ENCODE measurements around the gene PGAP2.
"Not testable (repeated sequence)": the region's sequence is repeated elsewhere in the genome, so short reads cannot be mapped to it uniquely, and the experiment has no call there.

DNA sequence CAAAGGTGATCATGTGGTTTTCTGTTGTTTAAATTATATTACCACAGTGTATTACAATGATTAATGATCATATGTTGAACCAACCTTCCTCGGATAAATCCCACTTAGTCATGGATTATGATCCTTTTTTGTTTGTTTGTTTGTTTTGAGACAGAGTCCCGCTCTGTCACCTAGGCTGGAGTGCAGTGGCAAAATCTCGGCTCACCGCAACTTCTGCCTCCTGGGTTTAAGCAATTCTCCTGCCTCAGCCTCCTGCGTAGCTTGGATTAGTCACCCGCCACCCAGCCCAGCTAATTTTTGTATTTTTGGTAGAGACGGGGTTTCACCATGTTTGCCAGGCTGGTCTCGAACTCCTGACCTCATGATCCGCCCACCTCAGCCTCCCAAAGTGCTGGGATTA is 41.5 kb upstream of the PGAP2 start:
- TF ChIP-seq SOX6 (IDR thresholded peaks at IDR 0.05); SOX6 (CRISPR knock-in tag; IDR thresholded peaks at IDR 0.05); POLR2AphosphoS2 (IDR thresholded peaks at IDR 0.05; ENCODE audit: low read depth, low read length); ZNF879 (CRISPR knock-in tag; IDR thresholded peaks at IDR 0.05); TSC22D2 (CRISPR knock-in tag; IDR thresholded peaks at IDR 0.05; ENCODE audit: borderline replicate concordance); ZNF749 (CRISPR knock-in tag; IDR thresholded peaks at IDR 0.05; ENCODE audit: borderline replicate concordance); JUNB (CRISPR knock-in tag; IDR thresholded peaks at IDR 0.05; ENCODE audit: borderline replicate concordance): not testable (repeated sequence)
- TF ChIP-seq, protein P1, sequence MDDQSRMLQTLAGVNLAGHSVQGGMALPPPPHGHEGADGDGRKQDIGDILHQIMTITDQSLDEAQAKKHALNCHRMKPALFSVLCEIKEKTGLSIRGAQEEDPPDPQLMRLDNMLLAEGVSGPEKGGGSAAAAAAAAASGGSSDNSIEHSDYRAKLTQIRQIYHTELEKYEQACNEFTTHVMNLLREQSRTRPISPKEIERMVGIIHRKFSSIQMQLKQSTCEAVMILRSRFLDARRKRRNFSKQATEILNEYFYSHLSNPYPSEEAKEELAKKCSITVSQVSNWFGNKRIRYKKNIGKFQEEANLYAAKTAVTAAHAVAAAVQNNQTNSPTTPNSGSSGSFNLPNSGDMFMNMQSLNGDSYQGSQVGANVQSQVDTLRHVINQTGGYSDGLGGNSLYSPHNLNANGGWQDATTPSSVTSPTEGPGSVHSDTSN (CRISPR knock-in tag; IDR thresholded peaks at IDR 0.05; ENCODE audit: borderline replicate concordance) = not testable (repeated sequence)

All from HepG2 (cell line).